GM21390 (cell line): ENCODE measurements around the gene AP2S1.
"Not testable (repeated sequence)": the region's sequence is repeated elsewhere in the genome, so short reads cannot be mapped to it uniquely, and the experiment has no call there.

Source experiments
- ATAC-seq: cut with Tn5 transposase; IDR thresholded peaks from one replicate; pipeline ENCODE4 v1.9.1; 2021; ENCODE audit not compliant: unreplicated experiment

The AP2S1 gene

GRCh38 chr19:46868025-46868802 lies 17.6 kb upstream of the AP2S1 start:
- ATAC-seq: no peak

- no peak for ATAC-seq
Observed at GRCh38 chr19:46867170-46867569, 16.5 kb upstream of the AP2S1 start.

- ATAC-seq: no peak
Observed at GRCh38 chr19:46866407-46867136, 15.9 kb upstream of the AP2S1 start.

- no peak for ATAC-seq
Observed at GRCh38 chr19:46863818-46864629, 13.4 kb upstream of the AP2S1 start.

GRCh38 chr19:46862974-46863632 lies 12.5 kb upstream of the AP2S1 start:
- ATAC-seq: no peak

GRCh38 chr19:46862503-46862834 lies 11.8 kb upstream of the AP2S1 start:
- no peak for ATAC-seq

GRCh38 chr19:46861691-46862502 lies 11.3 kb upstream of the AP2S1 start:
- ATAC-seq: no peak

GRCh38 chr19:46860846-46861690 lies 10.4 kb upstream of the AP2S1 start, which contains the start of gene ARHGAP35:
TSS of gene ARHGAP35 (plus strand) at chr19:46860997. CDS start at chr19:46918676, 57,679 bp downstream.
- no peak for ATAC-seq

GRCh38 chr19:46860125-46860845 lies 9.6 kb upstream of the AP2S1 start:
- ATAC-seq: peak; percentile 71

GRCh38 chr19:46859637-46860124 lies 9.0 kb upstream of the AP2S1 start:
- ATAC-seq: peak; percentile 2

GRCh38 chr19:46856062-46857022 lies 5.7 kb upstream of the AP2S1 start:
- no peak for ATAC-seq

- not testable (repeated sequence) for ATAC-seq
Observed at GRCh38 chr19:46854698-46855097, 4.1 kb upstream of the AP2S1 start.

- no peak for ATAC-seq
Observed at GRCh38 chr19:46852830-46853229, 2.2 kb upstream of the AP2S1 start.

GRCh38 chr19:46849610-46850009 lies 1.0 kb downstream of the AP2S1 start:
- ATAC-seq: no peak

GRCh38 chr19:46848389-46848788 lies 2.3 kb downstream of the AP2S1 start:
- no peak for ATAC-seq

GRCh38 chr19:46847528-46847927 lies 3.1 kb downstream of the AP2S1 start:
- no peak for ATAC-seq

- ATAC-seq: no peak
Observed at GRCh38 chr19:46845959-46846459, 4.6 kb downstream of the AP2S1 start.
